WTC11 (cell line): ENCODE data around the gene ZNF3.

Experiments used
- CTCF ChIP-seq: fragments of 200-600 bp; IDR thresholded peaks from 2 replicates; pipeline ENCODE4 v1.8.0; 2022; ENCODE audit warnings: antibody characterized with exemption
- NR1H2 ChIP-seq: sonication (generic); formaldehyde crosslinking; IDR thresholded peaks from 2 replicates; pipeline ENCODE4 v1.9.0; 2021; ENCODE audit warnings: mild to moderate bottlenecking, moderate library complexity, missing genetic modification reagents
- OVOL2 ChIP-seq: fragments of 250-450 bp; sonication (Bioruptor Pico); IDR thresholded peaks from 2 replicates; pipeline ENCODE4 v1.9.0; 2021; ENCODE audit warnings: mild to moderate bottlenecking, borderline replicate concordance
- SP1 ChIP-seq: sonication (generic); formaldehyde crosslinking; conservative IDR thresholded peaks from 2 replicates; pipeline ENCODE4 v1.8.1; 2022; ENCODE audit warnings: missing genetic modification reagents
- ZNF232 ChIP-seq: sonication (generic); formaldehyde crosslinking; IDR thresholded peaks from 2 replicates; pipeline ENCODE4 v1.8.0; 2022; ENCODE audit warnings: mild to moderate bottlenecking, missing genetic modification reagents
- ZNF263 ChIP-seq: sonication (generic); formaldehyde crosslinking; IDR thresholded peaks from 2 replicates; pipeline ENCODE4 v1.8.1; 2022; ENCODE audit warnings: low read depth, mild to moderate bottlenecking, moderate library complexity, missing genetic modification reagents
- ZNF423 ChIP-seq: fragments of 250-450 bp; sonication (Bioruptor Pico); IDR thresholded peaks from 2 replicates; pipeline ENCODE4 v2.1.2; 2022; ENCODE audit warnings: mild to moderate bottlenecking, moderate library complexity
- ZNF512 ChIP-seq: sonication (generic); formaldehyde crosslinking; IDR thresholded peaks from 2 replicates; pipeline ENCODE4 v1.8.1; 2022; ENCODE audit warnings: missing genetic modification reagents, borderline replicate concordance
- TF ChIP-seq, protein P1 (sequence below): sonication (generic); formaldehyde crosslinking; IDR thresholded peaks from 2 replicates; pipeline ENCODE4 v1.8.0; 2022; ENCODE audit warnings: mild to moderate bottlenecking, missing genetic modification reagents
- TF ChIP-seq, protein P2 (sequence below): sonication (generic); formaldehyde crosslinking; IDR thresholded peaks from 2 replicates; pipeline ENCODE4 v1.8.1; 2023; ENCODE audit warnings: mild to moderate bottlenecking, missing genetic modification reagents

DNA sequence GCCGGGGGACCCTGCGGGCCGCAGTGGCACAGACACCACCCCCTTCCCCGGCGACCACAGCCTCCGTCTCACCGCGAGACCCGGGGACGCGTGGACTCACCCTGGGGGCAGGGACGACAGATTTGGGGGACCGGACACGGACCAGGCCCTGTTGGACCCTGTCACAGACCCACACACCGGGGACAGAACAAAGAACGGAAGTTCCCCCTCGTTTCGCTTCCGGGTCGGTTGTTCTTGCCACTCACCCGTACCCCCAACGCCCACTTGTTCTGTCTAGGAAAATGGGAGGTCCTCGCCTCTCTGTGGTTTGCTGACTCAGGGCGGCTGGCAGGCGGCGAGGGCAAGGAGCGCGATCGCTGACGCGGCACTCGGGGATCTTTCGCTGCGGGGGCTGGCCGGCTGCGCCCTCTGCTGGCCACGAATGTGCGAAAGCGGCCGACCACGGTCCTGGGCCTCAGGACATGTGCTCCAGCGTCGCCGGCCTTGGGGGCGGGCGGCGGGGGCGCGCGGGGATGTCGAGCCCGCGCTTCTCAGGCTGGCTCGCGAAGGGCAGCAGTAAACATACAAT lies at the start of gene ZNF3:
- TF ChIP-seq CTCF (peak; percentile 86), OVOL2 (no peak), ZNF512 (CRISPR knock-in tag) (no peak), SP1 (peak; percentile 95), NR1H2 (CRISPR knock-in tag) (no peak), ZNF423 (no peak), ZNF232 (peak; percentile 65; the same call in 1 of the 2 replicates), ZNF263 (CRISPR knock-in tag) (no peak)
- TF ChIP-seq, protein P1, sequence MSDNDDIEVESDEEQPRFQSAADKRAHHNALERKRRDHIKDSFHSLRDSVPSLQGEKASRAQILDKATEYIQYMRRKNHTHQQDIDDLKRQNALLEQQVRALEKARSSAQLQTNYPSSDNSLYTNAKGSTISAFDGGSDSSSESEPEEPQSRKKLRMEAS (CRISPR knock-in tag), result peak; percentile 99
- TF ChIP-seq, protein P2, sequence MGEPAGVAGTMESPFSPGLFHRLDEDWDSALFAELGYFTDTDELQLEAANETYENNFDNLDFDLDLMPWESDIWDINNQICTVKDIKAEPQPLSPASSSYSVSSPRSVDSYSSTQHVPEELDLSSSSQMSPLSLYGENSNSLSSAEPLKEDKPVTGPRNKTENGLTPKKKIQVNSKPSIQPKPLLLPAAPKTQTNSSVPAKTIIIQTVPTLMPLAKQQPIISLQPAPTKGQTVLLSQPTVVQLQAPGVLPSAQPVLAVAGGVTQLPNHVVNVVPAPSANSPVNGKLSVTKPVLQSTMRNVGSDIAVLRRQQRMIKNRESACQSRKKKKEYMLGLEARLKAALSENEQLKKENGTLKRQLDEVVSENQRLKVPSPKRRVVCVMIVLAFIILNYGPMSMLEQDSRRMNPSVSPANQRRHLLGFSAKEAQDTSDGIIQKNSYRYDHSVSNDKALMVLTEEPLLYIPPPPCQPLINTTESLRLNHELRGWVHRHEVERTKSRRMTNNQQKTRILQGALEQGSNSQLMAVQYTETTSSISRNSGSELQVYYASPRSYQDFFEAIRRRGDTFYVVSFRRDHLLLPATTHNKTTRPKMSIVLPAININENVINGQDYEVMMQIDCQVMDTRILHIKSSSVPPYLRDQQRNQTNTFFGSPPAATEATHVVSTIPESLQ (CRISPR knock-in tag), result no peak
